ENCODE results near the gene MYL6B. TPM values are rescaled to one million over a fixed set of nuclear protein-coding genes. Genes with fewer than 3 reads are reported as not detected.

Gene MYL6B
- total RNA-seq, 3 donors from 2014 or later (not counting 1 experiment from before 2014, with no cell fraction given) = 6.7 to 8.9 (median 7.4) TPM

DNA sequence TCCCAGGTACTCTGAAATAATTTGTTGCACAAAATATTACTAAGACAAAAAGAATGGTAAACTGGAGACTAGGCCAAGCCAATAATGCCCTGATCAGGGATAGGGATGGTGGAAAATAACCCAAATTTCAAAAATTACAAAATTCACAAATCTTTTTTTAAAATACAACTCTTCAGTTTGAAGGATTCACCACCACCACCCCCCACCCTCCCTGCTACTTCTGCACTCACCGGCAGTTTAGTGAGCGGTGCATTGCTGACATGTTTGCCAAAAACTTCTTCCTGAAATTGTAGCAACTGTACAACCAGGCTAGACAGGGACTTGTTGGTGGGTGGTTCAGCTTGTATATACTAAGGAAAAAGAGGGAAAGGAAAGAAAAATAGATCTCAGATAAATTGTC lies 34.6 kb downstream of the MYL6B start:
- intact Hi-C loops (cut with micrococcal nuclease) = loop anchor here (10.0 kb wide), 1 partner anchor 452 kb away; no protein-coding TSS in a partner anchor
- no peaks in the 10 kb centered on the region for H3K9me3 Mint-ChIP-seq
- Histone ChIP-seq H3K27me3 (ENCODE audit: control insufficient read depth, insufficient read depth, low read length) (no peaks in the 10 kb centered on the region), H3K4me3 (ENCODE audit: low read length) (no peak overlapping the region), H3K36me3 (ENCODE audit: control insufficient read depth, insufficient read depth, low read length) (peaks cover 28% of the 10 kb centered on the region), H3K27ac (ENCODE audit: low read length) (no peak overlapping the region), H3K9me3 (ENCODE audit: control insufficient read depth, insufficient read depth, low read length) (no peaks in the 10 kb centered on the region), H3K4me1 (ENCODE audit: control insufficient read depth, insufficient read depth, low read length) (peaks cover 27% of the 10 kb centered on the region)
- H3K4me1 Mint-ChIP-seq = peaks cover 35 to 43% of the 10 kb centered on the region in 2 donors
- no peak for ATAC-seq
- DNase-seq = no peak
- no peaks in the 10 kb centered on the region for H3K27me3 Mint-ChIP-seq (ENCODE audit: low read depth in 2 of 2)
- no peak overlapping the region for H3K4me3 Mint-ChIP-seq
- H3K36me3 Mint-ChIP-seq = peaks cover 17% of the 10 kb centered on the region
- peak overlapping the region; percentile 89 to 98 for H3K27ac Mint-ChIP-seq
- TF ChIP-seq, protein P1, sequence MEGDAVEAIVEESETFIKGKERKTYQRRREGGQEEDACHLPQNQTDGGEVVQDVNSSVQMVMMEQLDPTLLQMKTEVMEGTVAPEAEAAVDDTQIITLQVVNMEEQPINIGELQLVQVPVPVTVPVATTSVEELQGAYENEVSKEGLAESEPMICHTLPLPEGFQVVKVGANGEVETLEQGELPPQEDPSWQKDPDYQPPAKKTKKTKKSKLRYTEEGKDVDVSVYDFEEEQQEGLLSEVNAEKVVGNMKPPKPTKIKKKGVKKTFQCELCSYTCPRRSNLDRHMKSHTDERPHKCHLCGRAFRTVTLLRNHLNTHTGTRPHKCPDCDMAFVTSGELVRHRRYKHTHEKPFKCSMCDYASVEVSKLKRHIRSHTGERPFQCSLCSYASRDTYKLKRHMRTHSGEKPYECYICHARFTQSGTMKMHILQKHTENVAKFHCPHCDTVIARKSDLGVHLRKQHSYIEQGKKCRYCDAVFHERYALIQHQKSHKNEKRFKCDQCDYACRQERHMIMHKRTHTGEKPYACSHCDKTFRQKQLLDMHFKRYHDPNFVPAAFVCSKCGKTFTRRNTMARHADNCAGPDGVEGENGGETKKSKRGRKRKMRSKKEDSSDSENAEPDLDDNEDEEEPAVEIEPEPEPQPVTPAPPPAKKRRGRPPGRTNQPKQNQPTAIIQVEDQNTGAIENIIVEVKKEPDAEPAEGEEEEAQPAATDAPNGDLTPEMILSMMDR (IDR thresholded peaks at IDR 0.05) = no peak
- WGBS (ENCODE audit: insufficient coverage) = no CpG with 5 or more reads among the region's 2 CpGs

DNA sequence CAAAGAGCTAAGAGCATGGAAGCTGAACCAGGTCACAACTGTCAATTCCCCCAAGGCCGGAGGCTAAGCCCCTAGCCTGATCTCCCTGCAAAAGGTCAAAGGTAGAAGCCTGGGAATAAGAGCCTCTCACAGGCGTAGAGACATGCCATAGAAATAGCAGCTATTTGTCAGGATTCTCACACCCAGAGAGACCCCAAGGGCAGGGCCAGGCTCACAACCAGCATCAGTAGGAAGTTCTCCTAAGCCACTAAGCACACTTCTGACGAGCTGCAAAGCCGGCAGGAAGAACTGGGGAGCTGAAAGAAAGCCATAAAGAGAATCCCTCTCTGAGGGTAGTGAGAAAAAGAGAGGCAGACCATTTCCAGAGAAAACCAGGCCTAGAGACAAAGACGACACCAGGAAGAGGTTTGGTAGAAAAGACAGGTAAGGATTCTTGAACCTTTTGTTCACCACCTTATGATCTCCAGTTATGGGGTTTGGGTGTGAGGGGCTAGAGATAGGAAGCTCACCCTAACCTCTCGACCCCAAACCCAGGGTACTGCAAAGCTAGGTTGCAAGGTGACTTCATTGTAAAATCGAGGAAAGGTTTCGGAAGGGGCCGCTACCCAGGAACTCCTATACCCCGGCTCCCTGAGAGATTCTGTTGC lies 35.9 kb downstream of the MYL6B start:
- Histone ChIP-seq H3K4me1 (ENCODE audit: control insufficient read depth, insufficient read depth, low read length) (peaks cover 27% of the 10 kb centered on the region), H3K27ac (ENCODE audit: low read length) (peak overlapping the region; percentile 77), H3K9me3 (ENCODE audit: control insufficient read depth, insufficient read depth, low read length) (no peaks in the 10 kb centered on the region), H3K36me3 (ENCODE audit: control insufficient read depth, insufficient read depth, low read length) (peaks cover 21% of the 10 kb centered on the region), H3K4me3 (ENCODE audit: low read length) (peak overlapping the region; percentile 78), H3K27me3 (ENCODE audit: control insufficient read depth, insufficient read depth, low read length) (no peaks in the 10 kb centered on the region)
- H3K27ac Mint-ChIP-seq = peak overlapping the region; percentile 89 to 98
- TF ChIP-seq, protein P1 (IDR thresholded peaks at IDR 0.05) = no peak
- peaks cover 17% of the 10 kb centered on the region for H3K36me3 Mint-ChIP-seq
- WGBS (ENCODE audit: insufficient coverage) = 9% methylated on average over 8 of the region's 10 CpGs
- H3K4me1 Mint-ChIP-seq = peaks cover 42 to 52% of the 10 kb centered on the region in 2 donors
- H3K4me3 Mint-ChIP-seq = peak overlapping the region; percentile 95
- no peaks in the 10 kb centered on the region for H3K27me3 Mint-ChIP-seq (ENCODE audit: low read depth in 2 of 2)
- no peaks in the 10 kb centered on the region for H3K9me3 Mint-ChIP-seq
- DNase-seq (peak in 1 of 2 donors; percentile 39), ATAC-seq (no peak)
- intact Hi-C loops (cut with micrococcal nuclease) = loop anchor here (2.0 to 10.0 kb wide), 3 partner anchors 35 to 453 kb away; partner anchors contain the start of genes MYL6B and ZC3H10

DNA sequence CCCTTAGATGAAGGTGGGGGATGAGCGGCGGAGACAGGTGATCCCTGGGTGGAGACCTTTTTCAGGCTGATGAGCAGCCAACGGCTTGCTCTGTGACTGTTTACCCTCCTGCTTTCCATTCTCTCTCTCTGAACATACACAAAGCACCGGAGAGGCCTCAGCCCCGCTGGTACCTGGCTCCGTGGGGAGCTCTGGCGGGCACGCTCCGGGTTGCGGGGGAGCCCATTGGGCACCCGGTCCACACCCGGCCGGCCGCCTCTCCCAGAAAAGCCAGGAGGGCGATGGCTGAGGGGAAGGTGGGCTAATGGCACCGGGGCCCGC lies 36.4 kb downstream of the MYL6B start:
- H3K27ac Mint-ChIP-seq = peak overlapping the region; percentile 89 to 98

More for the DNA sequence above, 36.4 kb downstream of the MYL6B start:
- TF ChIP-seq, protein P1 (IDR thresholded peaks at IDR 0.05) = no peak
- DNase-seq (peak in 1 of 2 donors; percentile 49), ATAC-seq (no peak)
- Mint-ChIP-seq H3K4me1 (peaks cover 43 to 55% of the 10 kb centered on the region in 2 donors), H3K9me3 (no peaks in the 10 kb centered on the region), H3K36me3 (peaks cover 17% of the 10 kb centered on the region), H3K4me3 (peak overlapping the region; percentile 95), H3K27me3 (ENCODE audit: low read depth in 2 of 2) (no peaks in the 10 kb centered on the region)
- peaks cover 27% of the 10 kb centered on the region for H3K4me1 ChIP-seq (ENCODE audit: control insufficient read depth, insufficient read depth, low read length)
- H3K36me3 ChIP-seq (ENCODE audit: control insufficient read depth, insufficient read depth, low read length) = peaks cover 17% of the 10 kb centered on the region
- H3K4me3 ChIP-seq (ENCODE audit: low read length) = peak overlapping the region; percentile 78
- H3K27ac ChIP-seq (ENCODE audit: low read length) = peak overlapping the region; percentile 77
- no peaks in the 10 kb centered on the region for H3K9me3 ChIP-seq (ENCODE audit: control insufficient read depth, insufficient read depth, low read length)
- intact Hi-C loops (cut with micrococcal nuclease) = loop anchor here (2.0 to 10.0 kb wide), 3 partner anchors 36 to 454 kb away; partner anchors contain the start of genes MYL6B and ZC3H10
- 0% methylated on average over 17 of the region's 17 CpGs for WGBS (ENCODE audit: insufficient coverage)
- no peaks in the 10 kb centered on the region for H3K27me3 ChIP-seq (ENCODE audit: control insufficient read depth, insufficient read depth, low read length)
